NCI-H524 (cell line): ENCODE measurements around the gene ATF7.
"Not testable (repeated sequence)": the region's sequence is repeated elsewhere in the genome, so short reads cannot be mapped to it uniquely, and the experiment has no call there.

Source experiments
- DNase-seq, 2 experiments: peaks; one replicate each; lab custom pipeline; 2025; lab: John Stamatoyannopoulos, UW

ATF7 gene

DNA sequence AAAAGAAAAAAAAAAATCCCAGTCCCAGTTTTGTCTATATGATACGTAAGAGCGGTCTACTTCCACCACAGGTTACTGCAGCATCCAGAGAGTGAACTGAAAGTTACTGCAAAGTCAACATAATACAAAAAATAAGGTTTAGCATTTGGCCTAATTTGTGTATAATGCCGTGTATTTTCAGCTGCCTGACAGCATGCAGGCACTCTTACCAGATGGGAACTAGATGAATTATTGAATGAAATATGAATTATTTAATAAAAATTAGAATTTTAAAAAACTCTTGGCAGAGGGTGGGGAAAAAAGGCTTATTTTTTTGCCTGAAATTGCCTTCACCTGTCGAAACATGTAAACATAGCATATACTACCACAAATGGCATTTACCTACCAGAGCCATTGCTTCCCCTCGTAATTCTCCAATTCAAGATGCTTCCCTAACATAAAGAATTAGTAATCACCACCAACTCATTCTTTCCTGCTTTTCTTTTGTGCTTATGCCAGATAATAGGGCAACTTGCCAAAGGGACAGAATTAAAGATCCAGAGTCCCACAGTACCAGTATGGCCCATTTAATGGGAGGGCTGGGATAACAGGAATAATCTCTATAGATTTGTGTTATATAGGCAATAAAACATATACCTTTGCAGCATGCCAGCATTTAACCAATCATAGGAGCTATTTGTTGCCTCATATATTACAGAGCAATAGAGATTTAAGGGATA lies 31.1 kb downstream of the ATF7 start:
- no peak for DNase-seq

DNA sequence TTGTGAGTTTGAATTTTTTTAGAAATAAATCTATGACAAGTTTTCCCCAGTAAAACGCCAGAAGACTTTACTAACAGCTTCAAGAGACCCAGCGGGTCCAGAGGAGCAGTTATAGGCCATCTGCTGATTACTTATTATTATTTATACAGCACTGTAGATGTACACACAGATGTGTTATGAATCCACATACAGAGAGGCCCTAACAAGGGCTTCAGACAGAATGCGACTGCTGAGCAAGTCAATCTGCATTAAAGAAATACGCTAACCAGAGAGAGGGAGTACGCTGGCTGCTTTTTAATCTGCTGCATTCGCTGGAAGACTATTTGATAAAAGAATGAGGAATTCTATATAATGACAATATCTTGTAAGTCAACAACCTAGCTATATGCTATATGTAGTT lies 32.5 kb downstream of the ATF7 start:
- no peak for DNase-seq

DNA sequence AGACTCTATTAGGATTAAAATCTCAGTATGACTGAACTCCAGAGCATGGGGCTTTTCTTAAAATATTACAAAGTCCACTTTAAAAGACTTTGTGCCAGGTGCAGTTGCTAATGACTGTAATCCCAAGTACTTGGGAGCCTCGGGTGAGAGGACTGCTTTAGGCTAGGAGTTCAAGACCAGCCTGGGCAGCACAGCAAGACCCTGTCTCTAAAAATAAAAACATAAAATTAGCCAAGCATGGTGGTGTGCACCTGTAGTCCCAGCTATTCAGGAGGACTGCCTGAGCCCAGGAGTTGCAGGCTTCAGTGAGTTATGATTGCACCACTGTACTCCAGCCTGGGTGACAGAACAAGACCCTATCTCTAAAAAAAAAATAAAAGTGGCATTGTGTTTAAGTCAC lies 33.2 kb downstream of the ATF7 start:
- peak in 1 of 2 experiments; percentile 12 for DNase-seq

DNA sequence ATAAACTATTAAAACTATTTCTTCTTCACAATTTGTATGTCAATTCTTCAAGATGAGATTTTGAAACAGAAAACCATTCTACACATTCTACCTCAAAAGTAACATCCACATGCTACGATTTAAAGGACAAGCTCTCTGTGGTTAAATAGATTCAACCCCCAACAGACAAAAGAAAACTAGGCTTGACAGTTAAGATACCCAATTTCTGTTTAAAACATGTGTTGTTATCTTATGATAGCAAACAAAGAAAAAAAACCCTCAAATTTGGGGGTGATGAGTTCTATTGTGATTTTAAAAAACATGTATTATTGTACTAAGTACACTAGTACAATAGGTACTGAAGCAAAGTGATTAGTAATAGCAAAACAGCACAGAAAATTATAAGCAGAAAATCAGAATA lies 33.8 kb downstream of the ATF7 start:
- no peak for DNase-seq

DNA sequence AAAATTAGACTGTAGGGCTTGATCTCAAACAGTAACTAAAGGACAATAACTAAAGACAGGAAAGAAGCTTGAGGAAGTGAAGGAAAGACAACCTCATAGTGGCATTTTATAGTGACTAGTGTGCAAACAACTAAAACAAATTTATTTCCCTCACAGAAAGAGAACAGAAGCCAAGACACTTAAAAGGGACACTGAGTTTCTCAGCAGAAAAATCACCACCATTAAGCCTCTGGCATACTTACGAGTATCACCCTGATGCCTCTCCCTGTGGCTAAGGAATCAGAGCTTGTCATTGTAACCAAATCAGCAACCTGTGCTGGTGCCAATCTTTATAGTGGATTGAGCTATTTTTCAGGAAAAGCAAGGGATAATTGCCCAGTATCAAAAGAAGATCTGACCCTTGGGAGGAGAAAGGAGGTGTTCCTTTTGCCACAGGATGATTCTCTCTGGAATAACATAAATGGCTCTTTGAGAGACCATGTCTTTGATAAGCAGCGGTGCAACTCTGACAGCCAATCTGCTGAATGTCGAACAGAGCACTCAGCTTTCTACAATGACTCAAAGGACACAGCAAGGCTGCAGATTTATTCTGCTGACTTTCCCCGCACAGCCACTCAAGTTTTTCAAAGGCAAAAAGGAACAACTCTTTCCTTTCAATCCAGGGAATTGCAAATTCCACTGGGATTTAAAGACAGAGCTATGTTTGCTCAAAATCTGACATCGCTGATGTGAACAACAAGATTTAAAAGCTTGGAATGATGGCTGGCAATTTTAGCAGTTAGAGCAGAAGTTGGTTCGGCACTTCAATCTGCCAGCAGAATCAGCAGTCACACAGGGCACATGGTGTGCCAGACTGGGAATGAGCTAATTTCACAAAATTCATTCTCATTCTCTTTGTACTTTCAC lies 34.6 kb downstream of the ATF7 start:
- DNase-seq = peak; percentile 16 to 37

DNA sequence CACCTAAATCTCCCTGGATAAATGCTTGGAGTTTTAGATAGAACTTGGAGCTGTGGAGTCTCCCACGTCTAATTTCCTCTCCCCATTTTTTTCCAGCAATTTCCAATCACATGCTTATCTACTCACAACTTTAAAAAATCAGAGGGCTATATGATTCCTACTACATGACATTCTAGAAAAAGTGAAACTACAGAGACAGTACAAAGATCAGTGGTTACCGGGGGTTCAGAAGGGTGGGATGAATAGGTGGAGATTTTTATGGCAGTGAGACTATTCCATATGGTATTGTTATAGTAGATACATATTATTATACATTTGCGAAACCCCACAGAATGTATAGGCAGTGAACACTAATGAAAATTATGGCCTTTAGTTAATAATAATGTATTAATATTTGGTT lies 35.5 kb downstream of the ATF7 start:
- no peak for DNase-seq

DNA sequence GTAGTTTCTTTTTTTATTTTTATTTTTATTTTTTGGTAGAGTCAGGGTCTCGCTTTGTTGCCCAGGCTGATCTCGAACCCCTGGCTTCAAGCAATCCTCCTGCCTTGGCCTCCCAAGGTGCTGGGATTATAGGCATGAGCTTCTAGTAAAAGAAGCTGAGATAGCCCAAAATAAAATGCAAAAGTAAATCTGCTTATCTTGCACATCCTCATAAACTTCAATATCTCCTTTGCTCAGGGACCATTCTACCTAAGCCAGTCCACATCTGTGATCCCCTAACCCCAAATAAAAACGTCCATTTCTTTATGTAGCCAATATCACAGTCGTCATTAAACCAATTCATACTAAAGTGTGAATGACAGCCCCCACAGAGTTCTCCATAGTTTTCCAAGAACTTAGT lies 36.3 kb downstream of the ATF7 start:
- no peak for DNase-seq

DNA sequence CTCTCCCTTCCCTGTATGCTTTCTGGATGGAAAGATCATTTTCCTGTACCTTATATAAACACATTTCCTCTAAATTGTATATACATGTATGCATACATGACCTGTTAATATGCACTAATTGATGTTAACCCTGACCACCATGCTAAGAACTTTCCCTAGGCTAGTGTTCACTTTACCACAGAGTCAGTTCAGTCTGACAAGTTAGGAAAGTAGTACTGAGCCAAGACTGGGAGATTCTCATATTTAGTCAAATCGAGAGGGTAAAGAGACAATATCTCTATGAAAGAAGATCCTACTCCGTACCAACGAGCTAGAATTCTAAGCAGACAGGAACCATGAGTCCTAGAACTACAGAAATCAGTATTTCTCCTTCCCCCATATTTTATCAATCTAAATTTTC lies 36.8 kb downstream of the ATF7 start:
- no peak for DNase-seq

DNA sequence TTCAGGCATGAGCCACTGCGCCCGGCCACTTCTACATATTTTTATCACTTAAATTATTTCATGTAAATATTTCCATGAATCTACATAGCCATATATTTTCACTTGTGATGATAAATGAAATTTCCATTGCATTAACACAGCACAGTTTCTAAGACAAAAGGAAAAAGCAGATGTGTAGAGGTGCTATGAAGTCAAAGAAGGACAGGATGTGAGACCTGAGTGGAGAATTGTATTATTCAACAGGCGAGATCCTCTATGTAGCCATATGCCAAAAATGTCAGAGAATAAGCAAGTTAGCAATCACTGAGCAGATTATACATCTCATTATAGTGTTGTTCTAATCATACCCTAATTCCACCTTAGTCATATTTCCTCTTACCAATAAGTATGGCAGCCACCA lies 38.1 kb downstream of the ATF7 start:
- no peak for DNase-seq

DNA sequence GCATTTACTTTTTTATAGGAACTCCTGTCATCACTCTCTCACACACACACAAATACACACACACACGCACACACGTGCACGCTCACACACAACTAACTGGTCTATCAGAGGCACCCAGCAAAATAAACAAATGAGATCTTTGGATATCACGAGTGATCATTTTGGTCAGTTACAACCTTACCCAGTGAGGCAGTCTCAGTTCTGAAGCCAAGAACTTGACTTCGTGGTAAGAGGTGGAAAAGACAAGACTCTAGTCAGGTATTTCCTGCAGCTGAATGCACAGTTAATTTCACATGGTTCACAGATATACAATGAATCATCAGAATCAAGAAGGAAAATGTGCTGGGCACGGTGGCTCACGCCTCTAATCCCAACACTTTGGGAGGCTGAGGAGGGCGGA lies 39.4 kb downstream of the ATF7 start:
- DNase-seq = no peak

DNA sequence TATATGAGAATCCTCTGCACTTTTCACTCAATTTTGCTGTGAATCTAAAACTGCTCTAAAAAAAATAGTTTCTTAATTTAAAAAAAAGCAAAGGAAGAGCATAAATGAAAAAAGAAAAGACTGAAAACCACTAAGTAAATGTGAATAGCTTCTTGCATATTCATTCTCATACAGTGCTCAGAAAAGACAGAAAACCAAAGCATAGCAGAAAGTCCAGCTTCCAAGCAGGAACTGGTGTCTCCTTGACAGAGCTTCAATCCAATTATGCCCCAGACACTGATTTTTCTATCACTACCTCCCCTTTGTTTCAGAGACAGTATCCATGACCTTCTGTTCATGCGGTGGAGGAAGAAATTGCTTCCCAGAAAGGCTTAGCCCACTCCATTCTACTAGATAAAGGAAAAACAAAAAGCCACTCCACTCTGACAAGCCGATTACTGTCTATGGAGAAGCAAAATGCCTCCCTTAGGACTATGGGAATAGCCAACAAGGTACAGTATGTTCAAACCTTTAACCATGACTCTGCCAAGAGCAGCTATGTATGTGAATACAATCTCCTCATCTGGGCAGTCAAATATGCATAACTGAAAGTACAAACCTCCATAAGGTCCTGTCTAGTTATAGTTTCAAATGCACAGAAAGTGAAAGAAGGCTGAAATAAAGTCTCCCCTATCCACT lies 40.6 kb downstream of the ATF7 start:
- DNase-seq = peak; percentile 40 to 73

DNA sequence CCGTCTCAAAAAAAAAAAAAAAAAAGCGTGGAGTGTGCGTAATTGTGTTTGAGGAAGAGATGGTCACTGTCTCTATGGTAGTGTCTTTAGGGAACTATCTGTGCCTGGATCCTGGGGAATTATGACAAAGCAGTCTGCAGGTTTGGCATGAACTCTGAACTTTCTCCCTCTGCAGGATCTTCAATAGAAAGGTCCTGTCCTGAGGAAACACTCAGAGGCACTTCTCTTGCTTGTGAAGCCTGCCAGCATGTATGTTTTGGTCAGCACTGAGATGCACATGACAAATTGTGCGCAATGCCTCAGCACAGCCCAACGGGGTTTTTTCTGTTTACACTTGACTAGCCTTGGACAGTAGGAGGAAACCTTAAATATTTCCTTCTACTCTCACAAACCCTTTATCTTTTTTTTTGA lies 46.6 kb downstream of the ATF7 start:
- DNase-seq = no peak

DNA sequence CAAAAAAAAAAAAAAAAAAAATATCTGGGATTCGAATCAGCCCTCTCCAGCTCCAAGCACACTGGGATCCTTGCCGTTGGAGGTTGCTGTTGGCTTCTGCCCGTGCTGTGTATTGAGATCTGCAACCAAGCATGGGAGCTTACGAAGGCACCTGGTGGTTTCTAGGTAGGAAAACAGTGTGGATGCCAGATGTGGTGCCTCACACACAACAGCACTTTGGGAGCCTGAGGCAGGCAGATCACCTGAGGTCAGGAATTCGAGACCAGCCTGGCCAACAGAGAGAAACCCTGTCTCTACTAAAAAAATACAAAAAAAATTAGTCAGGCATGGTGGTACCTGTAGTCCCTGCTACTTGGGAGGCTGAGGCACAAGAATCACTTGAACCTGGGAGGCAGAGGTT lies 47.4 kb downstream of the ATF7 start:
- no peak for DNase-seq

DNA sequence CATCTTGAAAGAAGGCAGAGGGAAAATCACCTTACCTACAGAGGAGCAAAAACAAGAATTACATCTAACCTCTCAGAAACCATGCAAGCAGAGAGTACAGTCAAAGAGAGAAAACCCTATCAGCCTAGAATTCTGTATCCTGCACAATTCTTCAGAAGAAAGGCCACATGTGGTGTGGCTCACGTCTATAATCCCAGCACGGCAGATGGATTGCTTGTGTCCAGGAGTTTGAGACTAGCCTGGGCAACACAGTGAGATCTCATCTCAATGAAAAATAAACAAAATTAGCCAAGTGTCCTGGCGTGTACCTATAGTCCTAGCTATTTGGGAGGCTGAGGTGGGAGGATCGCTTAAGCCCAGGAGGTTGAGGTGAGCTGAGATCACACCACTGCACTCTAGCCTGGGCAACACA lies 48.2 kb downstream of the ATF7 start:
- no peak for DNase-seq

DNA sequence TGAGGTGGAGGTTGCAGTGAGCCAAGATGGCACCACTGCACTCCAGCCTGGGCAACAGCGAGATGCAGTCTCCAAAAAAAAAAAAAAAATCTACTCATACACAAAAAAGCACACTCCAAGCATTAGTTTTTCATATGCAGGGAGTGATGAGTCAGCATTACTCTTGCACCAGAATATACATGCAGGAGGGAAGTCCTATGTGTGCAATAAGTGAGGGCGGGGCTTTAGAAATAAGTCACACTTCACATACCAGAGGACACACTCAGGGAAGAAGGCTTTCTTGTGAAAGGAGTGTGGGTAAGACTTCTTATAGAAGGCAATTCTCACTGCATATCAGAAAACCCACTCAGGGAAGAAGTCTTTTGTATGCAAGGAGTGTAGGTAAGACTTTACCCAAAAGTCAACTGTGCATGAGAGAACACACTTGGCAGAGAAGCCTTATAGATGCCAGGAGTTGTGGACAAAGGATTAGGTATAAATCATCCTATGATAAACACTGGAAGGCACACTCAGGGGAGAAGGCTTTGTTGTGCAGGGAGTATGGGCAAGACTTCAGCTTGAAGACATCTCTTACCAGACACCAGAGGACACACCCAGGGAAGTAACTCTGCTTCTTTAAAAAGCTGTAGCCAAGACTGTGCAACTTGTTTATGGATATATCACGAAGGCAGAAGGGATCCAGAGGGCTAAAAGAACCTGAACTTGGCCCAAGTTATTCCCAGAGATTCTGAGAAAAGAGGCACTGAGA lies 50.5 kb downstream of the ATF7 start:
- no peak for DNase-seq

DNA sequence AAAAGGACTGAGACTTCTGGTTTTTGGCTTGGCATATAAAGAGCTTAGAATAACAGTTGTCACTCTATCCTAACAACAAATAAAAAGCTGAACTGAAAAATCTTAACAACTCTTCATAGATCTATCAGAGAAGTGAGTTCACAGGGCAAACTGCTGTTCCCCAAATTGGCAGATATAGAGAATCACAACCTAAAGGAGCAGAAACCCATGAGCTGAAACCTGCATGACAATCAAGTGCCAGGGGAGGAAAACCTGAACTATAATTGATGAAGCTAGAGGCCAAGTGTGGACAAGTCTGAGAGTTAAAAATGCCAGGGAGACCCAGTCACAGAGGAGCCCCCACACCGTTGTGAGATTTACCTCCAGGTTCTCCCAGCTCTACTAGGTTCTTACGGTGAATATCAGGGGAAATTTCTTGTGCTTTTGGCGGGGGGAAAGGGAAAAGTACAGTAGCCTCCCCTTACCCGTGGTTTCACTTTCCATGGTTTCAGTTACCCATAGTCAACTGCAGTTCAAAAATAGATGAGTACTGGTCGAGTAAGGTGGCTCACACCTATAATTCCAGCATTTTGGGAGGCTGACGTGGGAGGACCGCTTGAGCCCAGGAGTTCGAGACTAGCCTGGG lies 53.9 kb downstream of the ATF7 start:
- DNase-seq = no peak

DNA sequence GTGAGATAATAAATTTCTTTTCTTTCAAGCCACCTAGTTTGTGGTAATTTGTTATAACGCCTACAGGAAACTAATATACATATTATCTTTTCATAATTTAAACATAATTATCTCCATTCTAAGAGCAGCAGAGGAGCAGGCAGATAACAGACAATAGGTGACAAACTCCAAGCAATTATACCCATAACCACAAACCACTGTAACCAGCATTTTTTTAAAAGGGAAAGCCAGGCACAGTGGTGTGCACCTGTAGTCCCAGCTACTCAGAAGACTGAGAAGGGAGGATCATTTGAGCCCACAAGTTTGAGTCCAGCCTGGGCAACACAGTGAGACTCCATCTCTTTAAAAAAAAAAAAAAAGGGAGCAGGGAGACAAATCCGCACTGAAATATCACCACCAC lies 54.9 kb downstream of the ATF7 start:
- DNase-seq = no peak

DNA sequence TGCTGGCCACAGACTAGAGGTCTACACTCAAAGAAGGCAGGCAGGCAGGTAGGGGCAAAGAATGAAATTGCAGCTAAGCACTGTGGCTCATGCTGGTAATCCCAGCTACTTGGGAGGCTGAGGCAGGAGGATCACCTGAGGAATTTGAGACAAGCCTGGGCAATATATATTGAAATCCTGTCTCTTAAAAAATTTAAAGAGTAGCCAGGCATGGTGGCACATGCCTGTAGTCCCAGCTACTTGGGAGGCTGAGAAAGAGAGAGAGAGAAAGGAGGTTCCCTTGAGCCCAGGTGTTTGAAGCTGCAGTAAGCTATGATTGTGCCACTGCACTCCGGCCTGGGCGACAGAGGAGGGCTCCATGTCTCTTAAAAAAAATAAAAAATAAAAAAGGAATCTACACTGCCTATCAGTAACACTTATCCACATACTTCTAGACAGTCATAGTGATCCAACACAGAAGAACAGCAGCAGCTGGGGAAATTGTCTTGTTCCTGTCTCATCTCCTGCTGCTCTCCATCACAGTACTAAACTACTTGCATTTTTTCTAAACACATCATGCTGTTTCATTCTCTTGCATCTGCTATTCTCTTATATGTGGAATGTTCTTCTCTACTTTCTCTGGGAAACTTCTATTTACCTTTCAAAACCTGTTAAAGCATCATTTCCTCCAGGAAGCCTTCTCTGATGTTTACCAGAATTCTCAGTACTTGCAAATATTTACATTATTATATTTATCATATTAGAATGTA lies 57.2 kb downstream of the ATF7 start:
- DNase-seq = no peak

DNA sequence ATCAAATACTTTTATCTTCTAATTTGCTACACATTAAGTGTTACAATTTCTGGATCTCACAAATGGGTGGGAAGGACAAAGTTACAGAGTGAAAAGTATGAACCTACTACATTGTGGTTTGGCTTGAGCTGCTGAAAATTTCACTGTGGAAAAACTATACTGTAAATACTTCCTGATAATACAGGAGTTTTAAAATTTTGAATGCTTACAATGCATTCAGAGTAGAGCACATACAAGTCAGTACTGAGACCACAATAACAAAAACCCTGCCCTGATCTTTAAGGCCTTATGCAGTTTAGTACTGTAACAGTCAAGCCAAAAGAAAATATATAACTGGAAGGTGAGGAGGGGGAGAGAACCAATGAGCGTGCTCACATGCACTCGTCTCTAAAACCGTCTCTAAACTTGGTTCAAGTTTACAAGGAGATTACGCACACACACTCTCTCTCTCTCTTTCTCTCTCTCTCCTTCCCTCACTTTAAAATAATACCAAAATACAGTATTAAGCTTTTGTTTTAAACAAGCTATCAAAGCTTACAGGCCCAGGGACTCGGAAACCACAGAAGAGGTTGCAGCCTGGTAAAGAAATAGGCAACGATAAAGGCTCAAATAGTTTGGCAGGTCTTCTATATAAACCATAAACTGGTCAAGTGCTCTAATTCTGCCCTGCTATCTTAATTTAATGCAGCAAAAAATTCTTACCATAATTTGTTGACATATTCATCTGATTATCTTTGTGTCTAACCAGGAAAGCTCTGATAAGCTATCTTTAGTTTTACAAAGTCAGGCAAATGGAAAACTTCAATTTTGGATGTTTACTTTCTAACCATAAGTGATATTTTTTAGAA lies 58.0 kb downstream of the ATF7 start:
- no peak for DNase-seq

DNA sequence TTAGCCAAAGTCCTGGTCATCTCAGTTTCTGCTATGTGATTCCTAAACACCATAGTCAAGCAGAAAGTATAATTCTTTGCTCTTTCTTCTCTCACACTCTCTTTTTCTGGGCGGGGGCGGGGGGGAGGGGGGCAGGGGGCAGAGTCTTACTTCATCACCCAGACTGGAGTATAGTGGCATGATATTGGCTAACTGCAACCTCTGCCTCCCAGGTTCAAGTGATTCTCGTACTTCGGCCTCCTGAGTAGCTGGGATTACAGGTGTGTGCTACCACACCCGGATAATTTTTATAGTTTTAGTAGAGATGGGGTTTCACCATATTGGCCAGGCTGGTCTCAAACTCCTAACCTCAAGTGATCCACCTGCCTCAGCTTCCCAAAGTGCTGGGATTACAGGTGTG lies 60.8 kb downstream of the ATF7 start:
- DNase-seq = not testable (repeated sequence)
